HG02852 (cell line): Measurements from ENCODE around the gene ADGRA1.

ENCODE experiments used
- ATAC-seq: cut with Tn5 transposase; IDR thresholded peaks from one replicate; pipeline ENCODE4 v1.9.1; 2021; ENCODE audit warnings: mild to moderate bottlenecking, moderate library complexity; ENCODE audit not compliant: unreplicated experiment

ADGRA1 gene

DNA sequence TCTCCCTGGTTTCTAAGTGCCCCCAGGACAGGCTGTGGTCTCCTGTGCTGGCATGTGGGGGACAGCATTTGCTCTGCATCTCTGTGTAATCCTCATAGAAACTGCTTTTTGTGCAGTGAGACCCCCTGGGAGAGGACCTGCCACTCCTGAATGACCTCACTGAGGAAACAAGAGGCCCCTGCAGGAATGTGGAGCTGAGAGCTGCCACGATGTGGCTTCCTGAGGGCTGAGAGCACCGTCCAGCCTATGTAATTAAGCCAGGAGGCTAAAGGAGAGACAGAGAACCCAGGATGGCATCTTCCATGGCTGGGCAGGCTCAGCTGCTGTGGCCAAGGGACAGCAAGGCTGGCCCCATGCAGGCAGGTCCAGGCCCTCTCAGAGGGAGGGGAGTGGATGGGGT lies 32.3 kb upstream of the ADGRA1 start:
- ATAC-seq: no peak

DNA sequence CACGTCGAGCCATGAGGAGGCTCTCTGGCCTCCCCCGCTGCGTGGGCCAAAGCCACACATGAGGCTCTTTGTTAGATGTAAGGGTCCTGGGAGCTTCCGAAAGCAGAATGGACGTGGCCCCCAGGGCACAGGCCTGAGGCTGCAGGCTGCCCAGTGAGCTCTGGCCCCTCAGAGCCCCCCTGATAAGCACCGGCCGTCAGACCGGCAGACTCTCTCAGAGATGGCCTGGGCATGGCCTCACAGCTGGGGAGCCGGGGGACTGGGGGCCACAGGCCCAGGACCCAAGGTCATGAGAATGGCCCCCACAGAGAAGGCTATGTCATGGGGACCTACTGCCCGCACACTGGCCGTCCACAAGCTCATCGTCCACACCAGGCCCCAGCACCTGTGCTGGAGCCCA lies 31.7 kb upstream of the ADGRA1 start:
- no peak for ATAC-seq

DNA sequence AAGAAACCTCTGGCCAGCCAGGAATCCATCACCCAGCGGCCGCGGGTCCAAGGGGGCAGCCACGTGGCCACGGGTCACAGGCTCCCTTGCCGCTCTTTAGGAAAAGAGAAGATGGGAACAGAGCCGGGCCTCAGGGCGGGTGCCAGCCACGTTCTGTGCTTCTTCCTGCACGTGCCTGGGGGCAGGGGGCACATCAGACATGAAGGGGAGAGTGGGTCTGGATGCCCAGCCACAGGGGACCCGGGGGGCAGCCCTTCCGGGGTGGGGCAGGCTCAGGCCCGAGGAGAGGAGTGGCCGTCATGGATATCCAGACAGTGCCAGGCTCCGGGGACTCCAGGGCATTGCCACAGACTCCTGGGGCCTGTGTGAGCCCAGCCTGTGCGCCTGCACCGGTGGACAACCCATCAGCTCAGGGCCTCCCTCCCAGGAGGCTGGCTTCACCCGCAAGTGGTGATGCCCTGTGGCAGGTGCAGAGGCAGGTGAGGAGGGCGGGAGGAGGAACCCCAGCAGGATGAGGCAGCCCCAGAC lies 31.0 kb upstream of the ADGRA1 start:
- no peak for ATAC-seq

DNA sequence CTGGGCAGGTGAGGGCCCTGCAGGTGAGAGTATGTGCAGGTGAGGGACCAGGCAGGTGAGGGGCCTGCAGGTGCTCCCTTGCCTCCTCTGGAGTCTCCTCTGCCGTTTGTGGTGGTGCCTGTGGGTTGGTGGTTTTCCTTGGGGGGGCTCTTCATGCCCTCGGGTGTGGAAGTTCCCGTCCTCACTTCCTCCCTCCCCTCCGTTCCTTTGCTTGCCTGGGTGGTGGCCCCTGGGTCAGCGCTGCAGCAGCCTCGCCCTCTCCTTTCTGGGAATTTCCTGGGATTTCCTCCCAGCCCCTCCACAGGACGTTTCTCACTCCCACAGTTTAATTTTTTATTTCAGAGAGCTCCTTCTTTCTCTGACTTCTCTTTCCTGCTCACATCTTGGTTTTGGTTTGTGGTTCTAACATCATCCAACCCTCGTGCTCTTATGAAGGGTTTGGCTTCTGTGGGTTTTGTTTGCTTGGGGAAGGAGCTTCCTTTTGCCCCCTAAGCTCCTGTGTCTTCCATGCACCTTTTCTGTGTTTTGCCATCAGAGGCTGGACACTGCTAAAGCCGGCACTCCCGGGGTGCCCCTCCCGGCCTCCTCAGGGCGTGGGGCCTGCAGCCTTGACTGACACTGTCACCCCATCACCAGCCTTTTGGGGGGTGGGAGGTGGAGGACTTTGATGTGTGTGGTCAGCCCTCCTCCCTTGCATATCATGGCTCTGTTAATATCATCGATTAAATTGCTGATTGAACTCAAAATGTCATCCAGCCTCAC lies 29.2 kb upstream of the ADGRA1 start:
- no peak for ATAC-seq

DNA sequence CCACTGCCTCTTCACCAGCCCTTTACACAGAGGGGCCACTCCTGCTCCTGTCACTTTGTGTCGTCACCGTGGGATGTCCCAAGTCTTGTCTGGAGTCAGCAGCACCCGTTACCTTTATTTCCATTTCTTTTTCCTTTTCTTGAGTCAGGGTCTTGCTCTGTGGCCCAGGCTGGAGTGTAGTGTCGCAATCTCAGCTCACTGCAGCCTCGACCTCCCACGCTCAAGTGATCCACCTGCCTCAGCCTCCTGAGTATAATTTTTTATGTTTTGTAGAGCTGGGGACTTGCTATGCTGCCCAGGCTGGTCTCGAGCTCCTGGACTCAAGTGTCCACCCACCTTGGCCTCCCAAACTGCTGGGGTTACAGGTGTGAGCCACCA lies 28.6 kb upstream of the ADGRA1 start:
- no peak for ATAC-seq

DNA sequence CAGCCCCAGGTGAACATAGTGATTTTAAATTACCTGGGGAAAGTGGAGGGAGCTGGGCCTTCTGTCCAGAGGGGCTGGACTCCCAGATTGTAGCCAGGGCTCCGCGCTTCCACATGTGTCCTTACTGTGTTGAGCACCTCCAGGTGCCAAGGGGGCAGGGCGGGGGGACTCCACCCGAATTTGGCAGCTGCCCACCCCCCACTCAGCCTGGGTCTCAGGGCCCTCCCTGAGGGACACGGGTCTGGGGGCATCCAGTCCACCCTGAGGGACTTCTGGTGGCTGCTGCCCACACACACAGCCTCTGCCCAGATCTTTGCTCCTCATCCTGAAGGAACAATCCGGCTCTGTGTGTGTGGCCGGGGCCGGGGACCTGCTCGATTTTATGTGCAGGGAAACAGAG lies 28.2 kb upstream of the ADGRA1 start:
- no peak for ATAC-seq

DNA sequence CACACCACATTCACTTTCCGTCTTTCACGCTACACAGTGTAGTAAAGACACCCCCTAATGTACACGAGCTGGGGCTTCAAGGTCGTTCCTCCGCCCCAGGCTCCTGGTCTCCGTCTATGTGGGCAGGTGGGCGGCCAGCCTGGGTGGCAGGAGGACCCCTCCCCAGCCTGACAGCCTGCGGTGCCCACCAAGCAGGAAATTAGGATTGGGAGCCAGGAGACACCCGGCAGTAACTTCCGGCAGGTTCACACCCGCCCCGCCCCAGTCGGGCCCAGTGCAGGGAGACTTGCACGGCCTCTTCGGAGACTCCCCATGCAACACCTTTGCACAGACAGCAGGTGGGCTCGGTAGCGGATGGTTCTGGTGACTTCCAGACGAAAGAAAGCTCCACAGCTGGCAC lies 27.7 kb upstream of the ADGRA1 start:
- no peak for ATAC-seq

DNA sequence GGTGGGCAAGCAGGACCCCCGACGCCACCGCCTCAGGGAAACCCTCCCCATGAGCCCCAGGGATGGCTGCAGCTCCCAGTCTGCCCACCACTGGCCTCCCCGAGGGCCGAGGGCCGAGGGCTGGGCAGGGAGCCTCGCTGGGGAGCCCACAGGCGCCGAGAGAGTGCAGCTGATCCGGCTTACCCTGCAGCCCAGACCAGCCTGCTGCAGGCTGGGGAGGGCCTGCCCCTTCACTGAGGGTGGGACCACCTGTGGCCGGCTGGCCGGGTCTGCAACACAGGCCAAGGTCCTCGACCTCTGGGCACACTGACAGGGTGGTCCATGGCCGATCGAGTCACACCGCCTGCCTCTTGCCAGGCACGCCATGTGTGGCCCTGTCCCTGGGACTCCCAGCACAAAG lies 27.3 kb upstream of the ADGRA1 start:
- ATAC-seq: no peak

DNA sequence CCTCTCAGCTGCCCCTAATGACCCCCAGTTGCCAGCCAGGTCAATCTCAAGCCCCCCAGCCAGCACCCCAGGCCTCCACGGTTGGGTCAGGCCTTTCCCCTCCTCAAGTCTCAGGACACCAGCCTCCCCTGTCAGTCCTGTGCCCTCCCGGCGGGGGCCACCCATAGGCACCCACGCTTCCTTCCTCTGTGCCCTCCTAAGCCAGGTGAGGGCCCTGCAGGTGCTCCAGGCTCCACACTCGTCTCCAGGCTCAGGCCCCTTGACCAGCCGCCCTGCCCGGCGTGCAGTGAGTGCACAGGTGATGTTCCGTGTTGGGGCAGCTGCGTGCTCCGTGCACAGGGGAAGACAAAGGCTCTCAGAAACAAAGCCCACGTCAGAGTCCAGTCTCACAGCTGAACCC lies 26.8 kb upstream of the ADGRA1 start:
- ATAC-seq: no peak

DNA sequence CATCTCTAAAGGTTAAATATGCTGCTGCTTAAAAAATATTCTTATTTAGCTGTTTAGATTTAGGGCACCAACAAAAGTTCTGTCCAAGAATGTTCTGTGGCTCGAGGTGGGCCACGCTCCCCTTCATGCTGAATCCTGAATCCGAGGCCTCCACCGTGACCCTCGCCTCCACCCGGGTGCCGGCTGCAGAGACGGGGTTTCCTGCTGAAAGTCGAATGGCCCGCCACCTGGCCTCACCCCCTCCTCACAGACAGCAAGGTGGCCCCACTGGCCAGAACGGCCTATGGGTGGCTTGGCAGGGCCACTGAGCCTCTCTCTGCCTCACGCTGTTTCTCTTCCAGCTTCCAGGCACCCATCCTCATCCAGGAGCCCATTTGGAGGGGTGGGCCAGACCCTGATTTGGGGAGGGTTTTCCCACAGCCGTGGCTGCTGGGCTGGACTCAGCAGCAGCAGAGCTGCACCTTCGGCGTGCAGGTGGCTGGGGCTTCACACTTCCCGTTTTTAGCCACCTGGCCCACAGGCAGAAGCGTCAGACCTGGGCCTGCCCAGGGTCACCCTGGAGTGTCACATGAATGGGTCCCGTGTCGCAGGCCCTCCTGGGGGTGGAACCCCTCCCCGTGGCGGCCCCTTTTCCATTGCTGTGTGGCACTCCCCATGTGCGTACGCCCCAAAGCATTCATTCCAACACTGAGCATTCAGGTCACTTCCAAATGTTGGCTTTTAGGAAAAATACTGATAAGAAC lies 26.3 kb upstream of the ADGRA1 start:
- no peak for ATAC-seq

DNA sequence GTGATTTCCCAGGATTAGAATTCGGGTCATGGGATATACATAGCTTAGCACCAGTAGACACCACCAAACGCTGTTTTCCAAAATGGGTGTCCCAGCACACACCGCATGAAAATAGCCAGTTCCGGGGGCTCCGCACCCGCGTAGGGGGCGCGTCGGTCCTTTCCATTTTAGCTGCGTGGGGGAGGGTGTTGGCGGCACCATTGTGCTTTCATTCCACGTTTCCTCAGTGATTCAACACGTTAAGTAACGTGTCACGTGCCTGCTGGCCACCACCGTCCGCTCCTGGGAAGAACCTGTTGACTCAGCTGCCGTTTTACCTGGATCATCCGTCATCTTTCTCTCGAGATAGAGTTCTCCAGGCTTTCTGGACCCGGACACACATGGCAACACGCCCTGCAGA lies 25.6 kb upstream of the ADGRA1 start:
- no peak for ATAC-seq

DNA sequence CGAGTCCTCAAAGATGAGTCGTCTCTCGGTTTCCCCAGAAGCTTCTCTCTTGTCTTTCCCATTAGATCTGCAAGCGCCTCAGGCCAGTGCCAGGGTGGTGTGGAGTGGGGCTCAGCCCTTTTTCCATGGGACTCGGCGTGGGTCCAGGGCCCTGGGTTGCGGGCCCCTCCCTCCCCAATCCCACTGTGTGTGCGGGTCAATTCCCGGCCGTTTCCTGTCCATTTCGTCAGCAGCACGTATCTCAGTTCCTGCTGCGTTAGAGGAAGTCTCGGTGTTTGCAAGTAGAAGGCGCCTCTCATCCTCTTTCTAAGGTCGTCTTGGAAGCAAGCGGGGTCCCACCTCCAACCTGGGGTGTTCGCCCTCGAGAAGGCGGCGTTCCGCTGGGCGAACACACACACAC lies 25.1 kb upstream of the ADGRA1 start:
- ATAC-seq: no peak

DNA sequence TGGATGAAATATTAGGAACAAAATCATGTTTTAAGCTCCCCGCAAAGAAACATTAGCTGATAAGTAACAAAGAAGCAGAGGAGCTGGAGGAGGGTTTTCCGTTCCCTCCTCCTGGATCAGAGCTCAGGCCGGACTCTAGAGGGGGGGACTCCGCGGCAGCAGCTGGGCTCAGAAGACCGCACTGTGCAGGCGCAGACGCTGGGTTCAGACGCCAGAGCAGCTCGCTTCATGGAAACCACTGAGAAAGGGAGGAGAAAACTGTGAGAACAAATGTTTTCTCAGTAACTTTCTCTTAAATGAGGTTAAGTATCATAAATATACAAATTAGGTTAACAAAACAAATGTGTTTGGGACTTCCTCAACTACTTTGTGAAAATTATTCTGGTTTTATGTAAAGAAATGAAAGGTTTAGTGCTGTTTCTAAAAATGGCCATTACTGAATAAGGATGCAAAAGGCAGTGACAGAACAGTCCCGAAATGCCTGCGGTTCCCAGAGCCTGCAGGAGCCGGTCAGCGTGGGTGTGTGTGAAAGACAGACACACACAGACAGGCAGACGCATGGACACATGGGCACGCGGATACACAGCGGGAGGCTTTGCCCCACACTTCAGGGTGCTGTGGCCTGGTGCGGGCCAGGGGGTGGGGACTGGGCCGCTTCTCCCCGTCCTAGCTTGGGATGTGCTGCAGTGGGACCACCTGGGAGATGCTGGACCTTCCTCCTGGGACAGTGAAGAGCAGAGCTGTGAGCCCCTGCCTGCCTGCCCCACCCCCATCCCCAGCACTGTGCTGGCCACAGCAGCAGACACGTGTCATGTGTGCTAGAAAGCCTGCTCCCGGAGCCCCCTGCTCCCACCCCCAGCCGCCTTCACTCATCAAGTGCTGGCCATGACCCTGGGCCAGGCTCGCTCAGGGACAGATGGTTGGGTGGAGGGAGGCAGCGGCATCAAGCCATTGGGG lies 20.3 kb upstream of the ADGRA1 start:
- no peak for ATAC-seq

DNA sequence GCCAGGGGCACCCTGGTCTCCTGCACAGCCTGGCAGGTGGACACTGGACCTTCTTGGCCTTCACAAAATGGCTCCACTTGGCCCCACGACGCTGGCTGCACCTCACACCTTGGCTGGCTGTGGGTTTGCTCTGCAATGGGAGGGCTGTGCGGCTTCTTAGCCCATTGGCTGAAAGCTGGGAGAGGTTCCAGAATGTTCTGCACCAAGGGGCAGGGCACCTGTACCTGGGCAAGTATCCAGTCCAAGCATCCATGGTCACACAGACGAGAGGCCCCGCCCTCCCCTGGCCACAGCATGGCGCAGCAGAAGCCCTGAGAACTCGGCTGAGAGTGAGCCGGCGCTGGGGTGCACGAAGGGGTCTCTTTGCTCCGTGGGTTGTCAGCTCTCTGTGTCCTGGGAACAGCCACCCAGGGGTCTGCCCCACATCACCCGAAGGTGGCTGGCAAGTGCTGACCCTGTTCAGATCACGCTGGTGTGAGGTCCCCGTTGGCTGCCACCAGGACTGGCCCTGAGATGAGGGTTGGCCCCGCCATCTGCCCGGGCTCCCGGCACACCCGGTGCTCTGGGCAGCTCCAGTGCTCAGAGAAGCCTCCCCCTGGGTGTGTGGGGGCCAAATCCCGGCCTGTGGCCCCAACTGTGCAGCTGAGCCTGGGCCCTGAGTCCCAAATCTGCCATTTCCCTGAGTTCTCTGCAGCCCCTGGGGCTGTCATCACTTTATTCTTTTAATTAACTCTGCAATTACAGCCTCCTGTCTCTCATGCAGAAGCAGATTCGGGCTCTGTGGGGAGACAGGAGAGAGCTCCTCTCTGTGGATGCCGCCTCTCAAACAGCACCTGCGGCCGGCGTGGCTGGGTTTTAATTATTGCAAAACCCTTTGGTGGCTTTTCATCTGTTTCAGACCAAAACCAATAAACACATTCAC lies 19.4 kb upstream of the ADGRA1 start:
- ATAC-seq: no peak

DNA sequence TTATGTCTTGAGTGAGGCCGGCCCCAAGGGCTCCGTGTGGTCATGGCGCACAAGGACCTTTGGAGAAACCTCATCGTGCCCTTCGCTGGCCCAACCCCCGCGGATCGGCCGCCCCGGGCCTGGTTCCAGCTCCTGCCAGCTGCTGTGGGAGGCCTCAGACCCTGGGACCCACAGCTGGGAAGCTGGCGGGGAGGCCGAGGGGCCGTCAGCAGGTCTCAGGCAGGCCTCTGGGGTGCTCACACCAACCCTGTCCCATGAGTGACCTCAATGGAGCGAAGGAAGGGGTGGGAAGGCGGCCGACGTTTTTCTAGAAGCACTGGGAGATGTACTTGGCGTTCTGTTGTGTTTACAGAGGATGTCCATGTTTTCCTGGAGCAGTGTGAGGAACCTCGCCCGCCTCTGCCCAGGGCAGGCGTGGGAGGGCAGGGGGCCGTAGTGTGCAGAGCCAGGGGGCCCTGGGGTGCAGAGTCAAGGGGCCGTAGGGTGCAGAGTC lies 18.6 kb upstream of the ADGRA1 start:
- ATAC-seq: no peak

DNA sequence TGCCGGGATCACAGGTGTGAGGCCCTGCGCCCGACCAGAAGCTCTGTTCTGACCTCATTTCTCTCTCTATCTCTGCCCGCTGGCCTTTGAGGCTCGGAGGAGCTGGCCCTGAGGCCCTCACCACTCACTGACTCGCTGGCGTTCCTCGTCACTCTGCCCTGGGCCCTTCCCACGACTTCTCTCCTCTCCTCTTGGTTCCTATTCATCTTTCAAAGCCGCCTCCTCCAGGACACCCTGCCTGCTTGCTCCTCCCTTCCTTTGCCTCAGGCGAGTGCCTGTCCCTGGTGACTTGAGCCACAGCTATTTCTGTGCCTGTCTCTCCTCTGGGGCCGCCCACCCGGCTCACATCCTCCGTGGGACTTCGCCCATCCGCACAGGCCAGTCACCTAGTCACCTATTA lies 17.3 kb upstream of the ADGRA1 start:
- no peak for ATAC-seq

DNA sequence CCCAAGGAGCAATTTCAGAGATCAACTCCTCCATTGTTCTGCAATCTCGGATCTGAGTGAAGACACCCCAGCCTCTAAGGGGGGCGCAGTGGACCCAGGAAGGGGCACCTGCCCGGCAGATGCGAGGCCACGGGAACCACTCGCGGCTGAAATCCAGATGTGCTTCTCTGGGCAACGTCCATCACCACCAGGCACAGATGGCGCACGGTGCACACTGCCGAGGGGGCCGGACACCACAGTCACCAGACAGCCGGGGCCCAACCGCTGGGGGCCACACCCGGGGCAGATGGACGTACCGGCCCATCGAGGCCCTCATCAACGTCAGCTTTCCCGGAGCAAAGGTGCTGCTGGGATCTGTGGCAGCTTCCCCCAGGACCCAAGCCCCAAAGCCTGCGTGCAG lies 16.9 kb upstream of the ADGRA1 start:
- no peak for ATAC-seq

DNA sequence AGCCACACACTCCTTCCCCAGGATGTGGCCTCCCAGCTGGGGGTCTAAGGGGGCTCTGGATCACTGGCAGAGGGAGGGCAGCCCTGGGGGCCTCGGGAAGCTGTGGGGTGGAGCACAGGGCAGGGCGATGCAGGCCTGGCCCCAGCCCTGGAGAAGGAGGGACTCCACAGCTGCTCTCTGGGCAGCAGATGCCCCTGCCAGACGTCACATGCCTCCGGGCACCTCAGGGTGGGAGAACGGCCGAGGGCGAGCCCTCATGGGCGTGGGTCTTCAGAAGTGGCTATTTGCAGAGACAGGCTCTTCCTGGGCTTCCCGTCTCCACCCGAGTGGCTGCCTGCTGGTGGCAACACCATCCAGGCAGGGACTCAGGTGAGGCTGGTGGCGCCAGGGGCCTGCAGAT lies 16.0 kb upstream of the ADGRA1 start:
- no peak for ATAC-seq

DNA sequence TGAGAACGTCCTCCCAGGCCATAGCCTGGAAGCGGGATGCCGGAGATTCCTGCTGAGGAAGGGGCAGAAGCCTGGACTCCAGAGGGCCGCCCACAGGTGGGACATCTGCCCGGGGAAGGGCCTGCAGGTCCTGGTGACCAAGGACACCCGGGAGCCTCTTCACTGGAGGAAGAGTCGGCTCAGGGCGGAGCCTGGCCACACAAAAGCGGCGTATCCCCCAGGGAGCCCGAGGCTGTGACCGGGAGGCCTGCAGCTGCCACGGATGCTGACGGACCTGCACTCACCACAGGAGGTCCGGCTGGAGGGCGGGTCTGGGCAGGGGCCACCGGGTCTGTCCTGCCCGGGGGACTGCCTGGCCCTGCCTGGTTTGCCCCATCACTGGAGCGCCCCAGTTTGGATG lies 15.5 kb upstream of the ADGRA1 start:
- no peak for ATAC-seq

DNA sequence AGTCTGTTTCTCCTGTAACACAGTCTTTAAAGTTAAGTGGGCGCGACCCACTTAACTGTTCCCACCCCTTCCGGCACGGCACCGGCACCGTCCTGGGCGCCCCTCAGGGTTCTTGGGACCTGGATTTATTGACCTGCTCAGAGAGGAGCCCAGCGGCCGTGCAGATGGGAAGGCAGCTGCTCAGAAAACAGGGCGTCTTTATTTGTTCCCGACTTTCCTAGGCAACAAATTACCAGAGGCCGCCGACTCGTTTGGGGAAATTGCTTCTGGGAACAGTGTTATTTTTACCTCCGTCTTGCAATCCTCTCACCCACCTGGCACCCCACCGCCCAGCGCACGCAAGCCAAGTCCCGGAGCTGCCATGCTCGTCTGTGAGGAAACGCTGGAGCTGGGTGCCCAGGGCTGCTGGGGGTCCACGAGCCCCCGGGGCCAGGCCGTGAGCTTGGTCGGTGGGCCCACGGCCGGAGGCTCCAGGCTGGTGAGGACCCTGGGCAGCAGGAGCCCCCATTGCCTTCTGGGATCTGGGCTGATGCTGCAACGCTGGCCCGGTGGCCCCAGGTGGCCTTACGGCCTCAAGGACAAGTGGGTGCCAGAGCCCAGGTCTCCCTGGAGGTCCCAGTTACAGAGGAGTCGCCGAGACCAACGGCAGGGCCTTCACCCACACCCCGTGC lies 14.9 kb upstream of the ADGRA1 start:
- ATAC-seq: no peak
